ENCODE results near the gene DIS3L. TPM values are rescaled to one million over a fixed set of nuclear protein-coding genes. Genes with fewer than 3 reads are reported as not detected.

Gene DIS3L
- total RNA-seq, 1 donor from 2014 or later, result 24.7 TPM

- Mint-ChIP-seq H3K4me3 (ENCODE audit: unreplicated experiment) (peak overlapping the region; percentile 69), H3K36me3 (ENCODE audit: unreplicated experiment) (no peaks in the 10 kb centered on the region), H3K9me3 (ENCODE audit: unreplicated experiment) (no peaks in the 10 kb centered on the region), H3K27me3 (ENCODE audit: unreplicated experiment) (no peaks in the 10 kb centered on the region), H3K27ac (ENCODE audit: unreplicated experiment) (peak overlapping the region; percentile 38), H3K4me1 (ENCODE audit: unreplicated experiment) (peaks cover 30% of the 10 kb centered on the region)
- TF ChIP-seq CTCF (IDR thresholded peaks at IDR 0.05), result no peak
- DNase-seq (ENCODE audit: extremely low spot score, unreplicated experiment), result no peak
Measured at GRCh38 chr15:66292571-66293418, 573 bp upstream of the DIS3L start.

- Mint-ChIP-seq H3K27me3 (ENCODE audit: unreplicated experiment) (no peaks in the 10 kb centered on the region), H3K9me3 (ENCODE audit: unreplicated experiment) (no peaks in the 10 kb centered on the region), H3K27ac (ENCODE audit: unreplicated experiment) (peak overlapping the region; percentile 84), H3K36me3 (ENCODE audit: unreplicated experiment) (peaks cover 2% of the 10 kb centered on the region), H3K4me1 (ENCODE audit: unreplicated experiment) (peaks cover 31% of the 10 kb centered on the region), H3K4me3 (ENCODE audit: unreplicated experiment) (peak overlapping the region; percentile 77)
- TF ChIP-seq CTCF (IDR thresholded peaks at IDR 0.05), result no peak
- no peak for DNase-seq (ENCODE audit: extremely low spot score, unreplicated experiment)
Measured at GRCh38 chr15:66294157-66294931, 976 bp downstream of the DIS3L start.

GRCh38 chr15:66294932-66295235 is 1.5 kb downstream of the DIS3L start:
- no peaks in the 10 kb centered on the region for H3K27me3 Mint-ChIP-seq (ENCODE audit: unreplicated experiment)
- peaks cover 31% of the 10 kb centered on the region for H3K4me1 Mint-ChIP-seq (ENCODE audit: unreplicated experiment)
- H3K4me3 Mint-ChIP-seq (ENCODE audit: unreplicated experiment), result peak overlapping the region; percentile 77
- H3K27ac Mint-ChIP-seq (ENCODE audit: unreplicated experiment), result peak overlapping the region; percentile 84
- DNase-seq (ENCODE audit: extremely low spot score, unreplicated experiment), result no peak
- no peaks in the 10 kb centered on the region for H3K9me3 Mint-ChIP-seq (ENCODE audit: unreplicated experiment)
- TF ChIP-seq CTCF (IDR thresholded peaks at IDR 0.05), result no peak
- H3K36me3 Mint-ChIP-seq (ENCODE audit: unreplicated experiment), result peaks cover 2% of the 10 kb centered on the region

GRCh38 chr15:66296186-66296585 is 2.8 kb downstream of the DIS3L start:
- H3K4me1 Mint-ChIP-seq (ENCODE audit: unreplicated experiment), result peaks cover 31% of the 10 kb centered on the region
- DNase-seq (ENCODE audit: extremely low spot score, unreplicated experiment), result no peak
- TF ChIP-seq CTCF (IDR thresholded peaks at IDR 0.05), result no peak
- H3K4me3 Mint-ChIP-seq (ENCODE audit: unreplicated experiment), result no peak overlapping the region
- H3K9me3 Mint-ChIP-seq (ENCODE audit: unreplicated experiment), result no peaks in the 10 kb centered on the region
- no peaks in the 10 kb centered on the region for H3K27me3 Mint-ChIP-seq (ENCODE audit: unreplicated experiment)
- peaks cover 5% of the 10 kb centered on the region for H3K36me3 Mint-ChIP-seq (ENCODE audit: unreplicated experiment)
- no peak overlapping the region for H3K27ac Mint-ChIP-seq (ENCODE audit: unreplicated experiment)

- DNase-seq (ENCODE audit: extremely low spot score, unreplicated experiment), result no peak
- no peaks in the 10 kb centered on the region for H3K9me3 Mint-ChIP-seq (ENCODE audit: unreplicated experiment)
- H3K27me3 Mint-ChIP-seq (ENCODE audit: unreplicated experiment), result no peaks in the 10 kb centered on the region
- no peak overlapping the region for H3K27ac Mint-ChIP-seq (ENCODE audit: unreplicated experiment)
- peaks cover 5% of the 10 kb centered on the region for H3K36me3 Mint-ChIP-seq (ENCODE audit: unreplicated experiment)
- no peak overlapping the region for H3K4me3 Mint-ChIP-seq (ENCODE audit: unreplicated experiment)
- H3K4me1 Mint-ChIP-seq (ENCODE audit: unreplicated experiment), result peaks cover 23% of the 10 kb centered on the region
- TF ChIP-seq CTCF (IDR thresholded peaks at IDR 0.05), result no peak
Measured at GRCh38 chr15:66298803-66299251, 5.5 kb downstream of the DIS3L start.

Measured in osteocyte (in vitro differentiated cells).